ENCODE results near the gene MTR.

MTR gene

DNA sequence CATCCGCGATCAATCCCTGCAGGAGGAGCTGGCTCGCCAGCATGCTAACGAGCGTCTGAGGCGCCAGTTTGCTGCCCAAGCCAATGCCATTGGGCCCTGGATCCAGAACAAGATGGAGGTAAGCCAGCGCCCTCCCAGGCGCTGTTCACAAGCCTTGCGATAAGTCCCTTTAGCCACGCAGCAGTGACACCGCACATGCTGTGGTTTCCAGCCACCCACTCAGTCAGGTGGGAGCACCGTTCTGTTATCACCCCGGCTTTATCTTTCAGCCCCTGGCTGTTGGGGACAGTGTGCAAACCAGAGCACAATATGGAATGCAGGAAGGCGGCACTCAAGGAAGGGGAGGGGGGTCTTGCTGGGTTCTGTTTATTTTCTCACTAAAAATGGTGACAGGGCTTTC lies 41.1 kb upstream of the MTR start:
- no peak for ATAC-seq
- TF ChIP-seq SNAI2 (CRISPR knock-in tag; IDR thresholded peaks at IDR 0.05): no peak

DNA sequence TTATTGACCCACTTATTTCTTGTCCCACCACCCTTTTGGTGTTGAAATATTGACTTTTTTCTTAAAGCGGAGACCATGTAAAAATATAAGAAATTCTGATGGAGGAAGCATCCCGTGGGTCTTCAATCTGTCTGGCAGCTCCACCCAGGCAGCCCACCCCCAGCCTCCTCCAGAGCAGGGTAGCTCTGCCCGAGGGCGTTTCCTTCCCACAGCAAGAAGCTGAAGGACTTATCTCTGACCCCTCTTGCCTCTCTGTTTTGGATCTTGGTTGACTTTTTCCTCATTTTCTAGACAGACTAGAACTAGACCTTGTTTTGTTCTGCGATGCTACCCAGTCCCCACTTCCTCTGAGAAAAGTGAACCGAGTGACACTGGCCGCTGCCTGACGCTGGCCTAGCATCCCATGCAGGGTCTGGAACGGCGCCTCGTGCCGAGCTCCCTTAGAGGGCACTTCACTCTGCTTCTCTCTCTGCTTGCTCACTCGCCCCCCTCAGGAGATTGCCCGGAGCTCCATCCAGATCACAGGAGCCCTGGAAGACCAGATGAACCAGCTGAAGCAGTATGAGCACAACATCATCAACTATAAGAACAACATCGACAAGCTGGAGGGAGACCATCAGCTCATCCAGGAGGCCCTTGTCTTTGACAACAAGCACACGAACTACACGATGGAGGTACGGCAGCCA lies 40.4 kb upstream of the MTR start:
- ATAC-seq: no peak
- TF ChIP-seq BACH2 (CRISPR knock-in tag; IDR thresholded peaks at IDR 0.05; ENCODE audit: borderline replicate concordance) (no peak), ZNF8 (CRISPR knock-in tag; IDR thresholded peaks at IDR 0.05) (no peak), ZC3H10 (CRISPR knock-in tag; IDR thresholded peaks at IDR 0.05) (no peak), TCF4 (CRISPR knock-in tag; IDR thresholded peaks at IDR 0.05; ENCODE audit: borderline replicate concordance) (no peak)

DNA sequence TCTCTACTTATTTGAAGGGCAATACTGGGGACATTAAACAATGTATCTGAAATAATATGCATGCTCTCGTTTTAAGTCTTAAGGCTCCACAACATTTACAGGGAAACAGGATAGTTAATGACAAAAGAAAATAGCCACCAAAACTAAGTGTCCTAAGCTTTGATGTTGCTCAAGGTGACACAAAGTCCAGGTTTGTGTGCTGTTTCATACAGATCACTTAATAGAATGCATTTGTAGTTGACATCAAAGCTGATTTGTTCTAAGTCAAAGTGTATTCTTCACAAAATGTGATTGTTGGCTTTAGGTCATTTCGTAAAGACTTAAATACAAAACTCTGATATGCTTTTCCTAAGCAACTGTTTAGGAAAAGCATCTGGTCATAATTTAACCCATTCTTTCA lies 37.5 kb upstream of the MTR start:
- TF ChIP-seq BACH2 (CRISPR knock-in tag; IDR thresholded peaks at IDR 0.05; ENCODE audit: borderline replicate concordance) (no peak), OSR1 (CRISPR knock-in tag; IDR thresholded peaks at IDR 0.05) (no peak), TOX (CRISPR knock-in tag; IDR thresholded peaks at IDR 0.05; ENCODE audit: borderline replicate concordance) (no peak), ZFP30 (CRISPR knock-in tag; IDR thresholded peaks at IDR 0.05) (no peak), SNAI2 (CRISPR knock-in tag; IDR thresholded peaks at IDR 0.05) (no peak)
- no peak for ATAC-seq

DNA sequence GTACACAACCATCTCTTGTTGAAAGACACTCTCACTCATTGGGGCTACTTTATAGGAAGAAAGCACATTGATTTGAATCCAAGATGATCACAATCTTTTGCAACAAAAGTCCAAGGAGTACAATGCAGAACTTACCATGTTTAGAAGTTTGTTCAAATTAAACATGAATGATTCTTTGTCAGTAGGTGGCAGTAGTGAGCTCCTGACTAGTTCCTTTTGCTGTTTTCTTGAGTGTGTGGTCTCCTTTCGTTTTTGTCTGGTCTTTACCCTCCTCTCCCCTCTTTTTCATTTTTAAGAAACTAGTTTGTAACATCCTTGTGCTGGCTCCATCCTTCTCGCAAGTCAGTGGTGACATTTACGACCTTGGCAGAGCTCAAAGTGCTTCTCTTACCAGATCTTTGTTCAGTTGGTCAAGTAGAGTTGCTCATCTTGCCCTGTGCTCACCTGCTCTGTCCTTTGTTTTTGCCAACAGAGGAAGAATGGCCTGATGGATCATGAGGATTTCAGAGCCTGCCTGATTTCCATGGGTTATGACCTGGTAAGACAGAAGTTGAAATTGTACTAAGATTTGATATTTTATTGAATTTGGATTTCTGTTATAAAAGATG lies 35.7 kb upstream of the MTR start:
- peak; percentile 75 for ATAC-seq
- TF ChIP-seq, protein P1, sequence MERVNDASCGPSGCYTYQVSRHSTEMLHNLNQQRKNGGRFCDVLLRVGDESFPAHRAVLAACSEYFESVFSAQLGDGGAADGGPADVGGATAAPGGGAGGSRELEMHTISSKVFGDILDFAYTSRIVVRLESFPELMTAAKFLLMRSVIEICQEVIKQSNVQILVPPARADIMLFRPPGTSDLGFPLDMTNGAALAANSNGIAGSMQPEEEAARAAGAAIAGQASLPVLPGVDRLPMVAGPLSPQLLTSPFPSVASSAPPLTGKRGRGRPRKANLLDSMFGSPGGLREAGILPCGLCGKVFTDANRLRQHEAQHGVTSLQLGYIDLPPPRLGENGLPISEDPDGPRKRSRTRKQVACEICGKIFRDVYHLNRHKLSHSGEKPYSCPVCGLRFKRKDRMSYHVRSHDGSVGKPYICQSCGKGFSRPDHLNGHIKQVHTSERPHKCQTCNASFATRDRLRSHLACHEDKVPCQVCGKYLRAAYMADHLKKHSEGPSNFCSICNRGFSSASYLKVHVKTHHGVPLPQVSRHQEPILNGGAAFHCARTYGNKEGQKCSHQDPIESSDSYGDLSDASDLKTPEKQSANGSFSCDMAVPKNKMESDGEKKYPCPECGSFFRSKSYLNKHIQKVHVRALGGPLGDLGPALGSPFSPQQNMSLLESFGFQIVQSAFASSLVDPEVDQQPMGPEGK (CRISPR knock-in tag; IDR thresholded peaks at IDR 0.05; ENCODE audit: borderline replicate concordance): no peak

DNA sequence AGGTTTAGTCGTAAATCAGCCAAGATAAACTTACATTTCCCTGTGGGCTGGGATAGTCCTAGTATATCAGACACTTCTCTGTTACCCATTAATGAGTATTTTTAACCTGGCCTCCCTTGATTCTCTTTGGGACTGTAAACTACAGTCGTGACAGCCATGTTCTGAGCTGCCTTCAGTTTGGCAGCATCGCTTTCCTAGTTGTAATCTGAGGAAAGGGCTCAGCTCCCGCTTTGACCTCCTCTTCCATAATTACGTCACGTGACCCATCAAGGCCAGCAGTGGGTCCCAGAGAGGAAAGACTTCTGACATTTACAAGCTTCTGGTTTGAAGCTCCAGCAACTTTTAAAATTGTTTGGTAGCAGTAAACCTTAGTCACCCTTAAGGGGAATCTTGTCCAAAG lies 34.6 kb upstream of the MTR start:
- TF ChIP-seq OSR1 (CRISPR knock-in tag; IDR thresholded peaks at IDR 0.05) (no peak), ZFP30 (CRISPR knock-in tag; IDR thresholded peaks at IDR 0.05) (no peak), GLIS3 (CRISPR knock-in tag; IDR thresholded peaks at IDR 0.05) (no peak), ISL1 (CRISPR knock-in tag; IDR thresholded peaks at IDR 0.05) (no peak), PPARA (CRISPR knock-in tag; IDR thresholded peaks at IDR 0.05; ENCODE audit: borderline replicate concordance) (no peak), ZNF8 (CRISPR knock-in tag; IDR thresholded peaks at IDR 0.05) (no peak), CSDC2 (CRISPR knock-in tag; IDR thresholded peaks at IDR 0.05) (no peak), ARNTL (CRISPR knock-in tag; IDR thresholded peaks at IDR 0.05; ENCODE audit: borderline replicate concordance, low read depth) (no peak), ZC3H10 (CRISPR knock-in tag; IDR thresholded peaks at IDR 0.05) (no peak), RARB (CRISPR knock-in tag; IDR thresholded peaks at IDR 0.05) (no peak), ZFP3 (CRISPR knock-in tag; IDR thresholded peaks at IDR 0.05) (no peak)
- TF ChIP-seq, protein P2, sequence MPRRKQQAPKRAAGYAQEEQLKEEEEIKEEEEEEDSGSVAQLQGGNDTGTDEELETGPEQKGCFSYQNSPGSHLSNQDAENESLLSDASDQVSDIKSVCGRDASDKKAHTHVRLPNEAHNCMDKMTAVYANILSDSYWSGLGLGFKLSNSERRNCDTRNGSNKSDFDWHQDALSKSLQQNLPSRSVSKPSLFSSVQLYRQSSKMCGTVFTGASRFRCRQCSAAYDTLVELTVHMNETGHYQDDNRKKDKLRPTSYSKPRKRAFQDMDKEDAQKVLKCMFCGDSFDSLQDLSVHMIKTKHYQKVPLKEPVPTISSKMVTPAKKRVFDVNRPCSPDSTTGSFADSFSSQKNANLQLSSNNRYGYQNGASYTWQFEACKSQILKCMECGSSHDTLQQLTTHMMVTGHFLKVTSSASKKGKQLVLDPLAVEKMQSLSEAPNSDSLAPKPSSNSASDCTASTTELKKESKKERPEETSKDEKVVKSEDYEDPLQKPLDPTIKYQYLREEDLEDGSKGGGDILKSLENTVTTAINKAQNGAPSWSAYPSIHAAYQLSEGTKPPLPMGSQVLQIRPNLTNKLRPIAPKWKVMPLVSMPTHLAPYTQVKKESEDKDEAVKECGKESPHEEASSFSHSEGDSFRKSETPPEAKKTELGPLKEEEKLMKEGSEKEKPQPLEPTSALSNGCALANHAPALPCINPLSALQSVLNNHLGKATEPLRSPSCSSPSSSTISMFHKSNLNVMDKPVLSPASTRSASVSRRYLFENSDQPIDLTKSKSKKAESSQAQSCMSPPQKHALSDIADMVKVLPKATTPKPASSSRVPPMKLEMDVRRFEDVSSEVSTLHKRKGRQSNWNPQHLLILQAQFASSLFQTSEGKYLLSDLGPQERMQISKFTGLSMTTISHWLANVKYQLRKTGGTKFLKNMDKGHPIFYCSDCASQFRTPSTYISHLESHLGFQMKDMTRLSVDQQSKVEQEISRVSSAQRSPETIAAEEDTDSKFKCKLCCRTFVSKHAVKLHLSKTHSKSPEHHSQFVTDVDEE (CRISPR knock-in tag; IDR thresholded peaks at IDR 0.05): no peak
- TF ChIP-seq, protein P3, sequence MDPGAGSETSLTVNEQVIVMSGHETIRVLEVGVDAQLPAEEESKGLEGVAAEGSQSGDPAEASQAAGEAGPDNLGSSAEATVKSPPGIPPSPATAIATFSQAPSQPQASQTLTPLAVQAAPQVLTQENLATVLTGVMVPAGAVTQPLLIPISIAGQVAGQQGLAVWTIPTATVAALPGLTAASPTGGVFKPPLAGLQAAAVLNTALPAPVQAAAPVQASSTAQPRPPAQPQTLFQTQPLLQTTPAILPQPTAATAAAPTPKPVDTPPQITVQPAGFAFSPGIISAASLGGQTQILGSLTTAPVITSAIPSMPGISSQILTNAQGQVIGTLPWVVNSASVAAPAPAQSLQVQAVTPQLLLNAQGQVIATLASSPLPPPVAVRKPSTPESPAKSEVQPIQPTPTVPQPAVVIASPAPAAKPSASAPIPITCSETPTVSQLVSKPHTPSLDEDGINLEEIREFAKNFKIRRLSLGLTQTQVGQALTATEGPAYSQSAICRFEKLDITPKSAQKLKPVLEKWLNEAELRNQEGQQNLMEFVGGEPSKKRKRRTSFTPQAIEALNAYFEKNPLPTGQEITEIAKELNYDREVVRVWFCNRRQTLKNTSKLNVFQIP (CRISPR knock-in tag; IDR thresholded peaks at IDR 0.05; ENCODE audit: borderline replicate concordance, low read depth): no peak
- TF ChIP-seq, protein P4, sequence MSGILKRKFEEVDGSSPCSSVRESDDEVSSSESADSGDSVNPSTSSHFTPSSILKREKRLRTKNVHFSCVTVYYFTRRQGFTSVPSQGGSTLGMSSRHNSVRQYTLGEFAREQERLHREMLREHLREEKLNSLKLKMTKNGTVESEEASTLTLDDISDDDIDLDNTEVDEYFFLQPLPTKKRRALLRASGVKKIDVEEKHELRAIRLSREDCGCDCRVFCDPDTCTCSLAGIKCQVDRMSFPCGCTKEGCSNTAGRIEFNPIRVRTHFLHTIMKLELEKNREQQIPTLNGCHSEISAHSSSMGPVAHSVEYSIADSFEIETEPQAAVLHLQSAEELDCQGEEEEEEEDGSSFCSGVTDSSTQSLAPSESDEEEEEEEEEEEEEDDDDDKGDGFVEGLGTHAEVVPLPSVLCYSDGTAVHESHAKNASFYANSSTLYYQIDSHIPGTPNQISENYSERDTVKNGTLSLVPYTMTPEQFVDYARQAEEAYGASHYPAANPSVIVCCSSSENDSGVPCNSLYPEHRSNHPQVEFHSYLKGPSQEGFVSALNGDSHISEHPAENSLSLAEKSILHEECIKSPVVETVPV (CRISPR knock-in tag; IDR thresholded peaks at IDR 0.05): no peak
- no peak for ATAC-seq

All from SK-N-SH treated with all-trans-retinoic acid at 6 μM for 48 hours (cell line).